IMR-90 (cell line): ENCODE measurements around the gene PCDHGA5. TPM values are rescaled to one million over a fixed set of nuclear protein-coding genes. Genes with fewer than 3 reads are reported as not detected.

Experiments
- ATAC-seq: fragments of 200-7000 bp; cut with Tn5 transposase; 2 replicates; pipeline ENCODE4 v1.9.1; 2020; ENCODE audit warnings: low read depth, mild to moderate bottlenecking, moderate library complexity
- BruUV-seq: library from RNA; stranded (reverse); fragments of 400-500 nt; replicated peaks from 2 replicates; lab custom pipeline; 2021; lab: Mats Ljungman, UMichigan
- CTCF ChIA-PET: fragments of 300-600 bp; formaldehyde crosslinking; extraction: SDS; loops from one replicate; lab custom pipeline; 2021; ENCODE audit warnings: antibody characterized with exemption; lab: Yijun Ruan, JAX
- POLR2A ChIA-PET: fragments of 300-600 bp; sonication (Branson Sonifier 250); formaldehyde crosslinking; loops from one replicate; lab custom pipeline; 2022; ENCODE audit warnings: antibody characterized with exemption; ENCODE audit not compliant: unreplicated experiment; lab: Charles Lee
- DNase-seq: peaks from one replicate; pipeline ENCODE4 v3.0.0; 2013
- H2AFZ ChIP-seq: replicated peaks from 2 replicates; pipeline ENCODE3; 2013; ENCODE audit warnings: low read length, mild to moderate bottlenecking; ENCODE audit not compliant: poor library complexity
- H2AK5ac ChIP-seq: 2 replicates; pipeline ENCODE4 v1.6.1; 2013; ENCODE audit warnings: low read depth, low read length, inconsistent platforms
- H2AK9ac ChIP-seq: replicated peaks from 2 replicates; pipeline ENCODE3; 2013; ENCODE audit warnings: mild to moderate bottlenecking, low read depth, low read length, moderate library complexity; ENCODE audit not compliant: poor library complexity
- H2BK120ac ChIP-seq: 2 replicates; pipeline ENCODE4 v1.6.1; 2013; ENCODE audit warnings: low read depth, low read length, inconsistent platforms
- H2BK15ac ChIP-seq: 3 replicates; pipeline ENCODE4 v1.6.1; 2013; ENCODE audit warnings: low read depth, low read length, inconsistent platforms
- H2BK20ac ChIP-seq: 2 replicates; pipeline ENCODE4 v1.6.1; 2013; ENCODE audit warnings: low read depth, mild to moderate bottlenecking, inconsistent platforms, low read length, moderate library complexity
- H2BK5ac ChIP-seq: 2 replicates; pipeline ENCODE4 v1.6.1; 2013; ENCODE audit warnings: mild to moderate bottlenecking, low read depth, low read length, inconsistent platforms; ENCODE audit not compliant: poor library complexity, severe bottlenecking
- H3K14ac ChIP-seq: replicated peaks from 2 replicates; pipeline ENCODE4 v1.6.1; 2013; ENCODE audit warnings: low read depth, low read length, inconsistent platforms
- H3K18ac ChIP-seq: 2 replicates; pipeline ENCODE4 v1.6.1; 2013; ENCODE audit warnings: low read depth, low read length, control low read depth
- H3K23ac ChIP-seq: 2 replicates; pipeline ENCODE4 v1.6.1; 2013; ENCODE audit warnings: low read depth, low read length, inconsistent platforms
- H3K27ac ChIP-seq: 2 replicates; pipeline ENCODE4 v1.5.1; 2013; ENCODE audit warnings: mild to moderate bottlenecking, control low read depth, low read length; ENCODE audit not compliant: insufficient read depth
- H3K27me3 ChIP-seq: 2 replicates; pipeline ENCODE4 v1.6.1; 2013; ENCODE audit warnings: low read length; ENCODE audit not compliant: control insufficient read depth, insufficient read depth
- H3K36me3 ChIP-seq: 2 replicates; pipeline ENCODE4 v1.6.1; 2013; ENCODE audit warnings: low read length, mixed read lengths; ENCODE audit not compliant: control insufficient read depth, insufficient read depth
- H3K4ac ChIP-seq: 2 replicates; pipeline ENCODE4 v1.6.1; 2013; ENCODE audit warnings: low read depth, low read length, inconsistent platforms
- H3K4me1 ChIP-seq: 2 replicates; pipeline ENCODE4 v1.6.1; 2013; ENCODE audit warnings: low read length, mixed read lengths; ENCODE audit not compliant: control insufficient read depth, insufficient read depth
- H3K4me2 ChIP-seq: 2 replicates; pipeline ENCODE4 v1.6.1; 2013; ENCODE audit warnings: low read depth, mild to moderate bottlenecking, control low read depth, low read length, moderate library complexity
- H3K4me3 ChIP-seq: 2 replicates; pipeline ENCODE4 v1.5.1; 2013; ENCODE audit warnings: low read depth, mild to moderate bottlenecking, control low read depth, low read length, moderate library complexity; ENCODE audit not compliant: insufficient read depth
- H3K56ac ChIP-seq: 2 replicates; pipeline ENCODE4 v1.6.1; 2013; ENCODE audit warnings: low read length, inconsistent platforms; ENCODE audit not compliant: insufficient read depth; ENCODE audit errors: extremely low read depth
- H3K79me1 ChIP-seq, 2 experiments: 2 replicates each; pipeline ENCODE4 v1.6.1; 2013; ENCODE audit warnings: low read length in 2 of 2, inconsistent platforms in 1 of 2, low read depth in 1 of 2
- H3K9ac ChIP-seq: 2 replicates; pipeline ENCODE4 v1.6.1; 2013; ENCODE audit warnings: low read depth, low read length, control low read depth
- H3K9me1 ChIP-seq: 2 replicates; pipeline ENCODE4 v1.6.1; 2013; ENCODE audit warnings: low read length, inconsistent platforms; ENCODE audit not compliant: insufficient read depth
- H3K9me3 ChIP-seq: 2 replicates; pipeline ENCODE4 v1.6.1; 2013; ENCODE audit warnings: low read length; ENCODE audit not compliant: control insufficient read depth, insufficient read depth
- H4K20me1 ChIP-seq: 2 replicates; pipeline ENCODE4 v1.6.1; 2013; ENCODE audit warnings: low read length, inconsistent platforms; ENCODE audit not compliant: insufficient read depth
- H4K5ac ChIP-seq: 2 replicates; pipeline ENCODE4 v1.6.1; 2013; ENCODE audit warnings: mild to moderate bottlenecking, low read depth, low read length, control low read depth
- H4K8ac ChIP-seq, 2 experiments: 2 replicates each; pipeline ENCODE4 v1.6.1; 2013; ENCODE audit warnings: low read depth in 2 of 2, low read length in 2 of 2, control low read depth in 1 of 2, inconsistent platforms in 1 of 2
- H4K91ac ChIP-seq: 2 replicates; pipeline ENCODE4 v1.6.1; 2013; ENCODE audit warnings: low read depth, low read length, inconsistent platforms; ENCODE audit not compliant: insufficient read depth
- BHLHE40 ChIP-seq: fragments of 150-350 bp; IDR thresholded peaks from 2 replicates; pipeline ENCODE4 v1.6.1; 2016; ENCODE audit warnings: mild to moderate bottlenecking, low read depth, low read length
- CEBPB ChIP-seq: IDR thresholded peaks from 2 replicates; pipeline ENCODE4 v1.6.1; 2012; ENCODE audit warnings: low read depth, low read length, improper control_type of control experiment
- CHD1 ChIP-seq: IDR thresholded peaks from 2 replicates; pipeline ENCODE4 v1.6.1; 2012; ENCODE audit warnings: low read depth, low read length, improper control_type of control experiment
- CTCF ChIP-seq: conservative IDR thresholded peaks from 2 replicates; pipeline ENCODE4 v1.5.1; 2012; ENCODE audit warnings: mild to moderate bottlenecking, low read depth, low read length, improper control_type of control experiment
- FOS ChIP-seq: fragments of 150-350 bp; IDR thresholded peaks from 2 replicates; pipeline ENCODE4 v1.6.1; 2016; ENCODE audit warnings: low read depth, low read length
- MAFK ChIP-seq: IDR thresholded peaks from 2 replicates; pipeline ENCODE4 v1.6.1; 2012; ENCODE audit warnings: low read depth, low read length, improper control_type of control experiment
- MAZ ChIP-seq: IDR thresholded peaks from 2 replicates; pipeline ENCODE4 v1.6.1; 2012; ENCODE audit warnings: low read depth, mild to moderate bottlenecking, low read length, improper control_type of control experiment, moderate library complexity, borderline replicate concordance
- MXI1 ChIP-seq: IDR thresholded peaks from 2 replicates; pipeline ENCODE4 v1.6.1; 2012; ENCODE audit warnings: low read depth, mild to moderate bottlenecking, low read length, moderate library complexity, borderline replicate concordance
- NFE2L2 ChIP-seq: fragments of 150-350 bp; IDR thresholded peaks from 2 replicates; pipeline ENCODE4 v1.6.1; 2016; ENCODE audit warnings: low read depth, mild to moderate bottlenecking, low read length
- POLR2A ChIP-seq: IDR thresholded peaks from 2 replicates; pipeline ENCODE4 v1.6.1; 2012; ENCODE audit warnings: mild to moderate bottlenecking, low read depth, low read length
- RAD21 ChIP-seq: IDR thresholded peaks from 2 replicates; pipeline ENCODE4 v1.6.1; 2012; ENCODE audit warnings: low read length, improper control_type of control experiment
- RCOR1 ChIP-seq: IDR thresholded peaks from 2 replicates; pipeline ENCODE4 v1.6.1; 2012; ENCODE audit warnings: mild to moderate bottlenecking, low read length, improper control_type of control experiment; ENCODE audit not compliant: insufficient replicate concordance
- RFX5 ChIP-seq: IDR thresholded peaks from 2 replicates; pipeline ENCODE4 v1.8.0; 2012; ENCODE audit warnings: low read depth, mild to moderate bottlenecking, low read length, moderate library complexity
- SMC3 ChIP-seq: fragments of 150-350 bp; IDR thresholded peaks from 2 replicates; pipeline ENCODE4 v1.6.1; 2016; ENCODE audit warnings: low read depth, mild to moderate bottlenecking, antibody characterized with exemption, low read length, moderate library complexity
- USF2 ChIP-seq: fragments of 150-350 bp; IDR thresholded peaks from 2 replicates; pipeline ENCODE4 v1.6.1; 2017; ENCODE audit warnings: mild to moderate bottlenecking, antibody characterized with exemption, low read length, low read depth
- WGBS, 2 experiments: methylation state at CpG; one replicate each; pipeline versions ENCODE4 v1.1.5 to v1.1.7; 2013; ENCODE audit warnings: missing lambda C conversion rate in 2 of 2; ENCODE audit not compliant: insufficient read length in 1 of 2; ENCODE audit errors: extremely low coverage in 2 of 2; 5-methylcytosine and 5-hydroxymethylcytosine counted together
- dilution Hi-C: fragments of 300-500 bp; cut with HindIII; formaldehyde crosslinking; loops from one replicate; pipeline ENCODE4 v1.14.3; 2018; ENCODE audit warnings: low sequenced_read_pairs; ENCODE audit not compliant: unreplicated experiment
- in situ Hi-C: fragments of 300-500 bp; cut with MboI; formaldehyde crosslinking; loops from 3 replicates; pipeline ENCODE4 v1.14.3; 2019; ENCODE audit warnings: low sequenced_read_pairs, inconsistent platforms, mixed read lengths
- intact Hi-C: fragments of 100-400 bp; cut with micrococcal nuclease; formaldehyde crosslinking; loops from 2 replicates; pipeline ENCODE4 v1.10.0; 2022
- polyA plus RNA-seq, 3 experiments: library from polyadenylated mRNA; depleted of rRNA; stranded (reverse); fragments of >200 nt; gene quantifications; 2 replicates each; pipeline ENCODE4 v1.2.3, GENCODE V29; 2012; ENCODE audit warnings: low replicate concordance in 1 of 3
- total RNA-seq: library from RNA; depleted of rRNA; stranded (reverse); fragments of >200 nt; gene quantifications from 2 replicates; pipeline ENCODE4 v1.2.3, GENCODE V29; 2012
- TF ChIP-seq, protein P1 (sequence below): fragments of 150-350 bp; IDR thresholded peaks from 2 replicates; pipeline ENCODE4 v1.6.1; 2016; ENCODE audit warnings: low read depth, mild to moderate bottlenecking, low read length, moderate library complexity, borderline replicate concordance

PCDHGA5 gene
- total and polyA plus RNA-seq, 2 of the 4 experiments (the other 2 are of a cell fraction) = 1.3 to 2.0 TPM

- H3K4ac ChIP-seq = no peak overlapping the region
- H3K79me1 ChIP-seq = peaks cover 15 to 17% of the 10 kb centered on the region in 2 experiments
- in situ Hi-C loops (no loop called here), intact Hi-C loops (no loop called here), dilution Hi-C loops (no loop called here)
- no peak overlapping the region for H3K23ac ChIP-seq
- no peak overlapping the region for H2AFZ ChIP-seq
- no peak overlapping the region for H2AK5ac ChIP-seq
- no peak overlapping the region for H3K14ac ChIP-seq
- no peaks in the 10 kb centered on the region for H3K27me3 ChIP-seq
- H4K20me1 ChIP-seq = peaks cover 7% of the 10 kb centered on the region; the same call in 1 of the 2 replicates
- no peak overlapping the region for H3K9ac ChIP-seq
- no TSS peak for BruUV-seq
- DNase-seq (no peak), ATAC-seq (no peak)
- H3K56ac ChIP-seq = no peak overlapping the region
- no peak overlapping the region for H4K91ac ChIP-seq
- H3K36me3 ChIP-seq = peaks cover 12% of the 10 kb centered on the region
- H2BK120ac ChIP-seq = no peak overlapping the region
- CTCF ChIA-PET = interaction anchor here (1.2 to 1.7 kb wide), 3 partner anchors 94 to 311 kb away, joined by 4 to 5 read pairs (median 4); partner anchors contain the start of genes PCDHGA10 and PCDHGA11
- H3K4me3 ChIP-seq = no peak overlapping the region
- no peaks in the 10 kb centered on the region for H3K4me1 ChIP-seq
- 100% methylated on average over 3 of the region's 6 CpGs; no CpG with 5 or more reads in 1 of the 2 experiments for WGBS, 2 experiments
- H2AK9ac ChIP-seq = no peak overlapping the region
- no peak overlapping the region for H2BK5ac ChIP-seq
- H4K5ac ChIP-seq = no peak overlapping the region
- H3K27ac ChIP-seq = no peak overlapping the region
- H3K18ac ChIP-seq = no peak overlapping the region
- no peak overlapping the region for H4K8ac ChIP-seq
- TF ChIP-seq FOS (no peak), POLR2A (no peak), NFE2L2 (no peak; the same call in 1 of the 2 replicates), SMC3 (no peak), RCOR1 (no peak), CTCF (no peak), BHLHE40 (no peak), RFX5 (no peak), CEBPB (no peak), MAZ (no peak), CHD1 (no peak), MAFK (no peak), USF2 (no peak), RAD21 (no peak), MXI1 (no peak)
- TF ChIP-seq, protein P1, sequence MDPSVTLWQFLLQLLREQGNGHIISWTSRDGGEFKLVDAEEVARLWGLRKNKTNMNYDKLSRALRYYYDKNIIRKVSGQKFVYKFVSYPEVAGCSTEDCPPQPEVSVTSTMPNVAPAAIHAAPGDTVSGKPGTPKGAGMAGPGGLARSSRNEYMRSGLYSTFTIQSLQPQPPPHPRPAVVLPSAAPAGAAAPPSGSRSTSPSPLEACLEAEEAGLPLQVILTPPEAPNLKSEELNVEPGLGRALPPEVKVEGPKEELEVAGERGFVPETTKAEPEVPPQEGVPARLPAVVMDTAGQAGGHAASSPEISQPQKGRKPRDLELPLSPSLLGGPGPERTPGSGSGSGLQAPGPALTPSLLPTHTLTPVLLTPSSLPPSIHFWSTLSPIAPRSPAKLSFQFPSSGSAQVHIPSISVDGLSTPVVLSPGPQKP = no peak
- peaks cover 50% of the 10 kb centered on the region for H3K9me3 ChIP-seq
- H3K4me2 ChIP-seq = no peak overlapping the region
- POLR2A ChIA-PET = no interaction called here
- H2BK15ac ChIP-seq = no peak overlapping the region
- no peaks in the 10 kb centered on the region for H3K9me1 ChIP-seq
- no peak overlapping the region for H2BK20ac ChIP-seq
These were observed 44.8 kb upstream of the PCDHGA5 start for GRCh38 chr5:141319202-141319601.
